Heart right ventricle (tissue), 16 donors: Measurements from ENCODE around the gene AGTR1. TPM values are rescaled to one million over a fixed set of nuclear protein-coding genes. Genes with fewer than 3 reads are reported as not detected.

ENCODE experiments used
- ATAC-seq, 8 donors: fragments of 200-7000 bp; cut with Tn5 transposase; one replicate each; pipeline ENCODE4 v1.9.1; 2020; ENCODE audit warnings: mild to moderate bottlenecking in 8 of 8, moderate library complexity in 8 of 8, moderate number of reproducible peaks in 1 of 8
- DNase-seq, 2 donors: peaks; one replicate each; pipeline ENCODE4 v3.0.0-alpha.2; 2020
- H3K27ac ChIP-seq, 10 donors: fragments of 200-600 bp; sonication (generic) in 2 of 10; one replicate each; pipeline versions ENCODE4 v1.5.0 to v1.8.0; 2020 to 2022; ENCODE audit warnings: mild to moderate bottlenecking in 3 of 10
- H3K27me3 ChIP-seq, 7 donors: fragments of 200-600 bp; one replicate each; pipeline ENCODE4 v1.8.0; 2021 to 2022; ENCODE audit warnings: mild to moderate bottlenecking in 2 of 7
- H3K36me3 ChIP-seq, 9 donors: fragments of 200-600 bp; sonication (generic) in 1 of 9; one replicate each; pipeline versions ENCODE4 v1.5.0 to v1.8.0; 2020 to 2022; ENCODE audit warnings: mild to moderate bottlenecking in 2 of 9
- H3K4me1 ChIP-seq, 9 donors: fragments of 200-600 bp; sonication (generic) in 1 of 9; one replicate each; pipeline versions ENCODE4 v1.5.0 to v1.8.0; 2020 to 2022; ENCODE audit warnings: mild to moderate bottlenecking in 4 of 9
- H3K4me3 ChIP-seq, 10 donors: fragments of 200-600 bp; sonication (generic) in 2 of 10; one replicate each; pipeline versions ENCODE4 v1.5.0 to v1.8.0; 2020 to 2022; ENCODE audit warnings: mild to moderate bottlenecking in 7 of 10, moderate library complexity in 2 of 10
- H3K9me3 ChIP-seq, 11 donors: fragments of 200-600 bp in 10 of 11; sonication (generic) in 2 of 11; one replicate each; pipeline versions ENCODE4 v1.5.0 to v1.8.0; 2013 to 2022; ENCODE audit warnings: mild to moderate bottlenecking in 2 of 11, control low read depth in 1 of 11, moderate library complexity in 1 of 11
- CTCF ChIP-seq, 9 donors: fragments of 200-600 bp; sonication (generic) in 2 of 9; IDR thresholded peaks; one replicate each; pipeline versions ENCODE4 v1.5.0 to v1.8.0; 2021 to 2022; ENCODE audit warnings: antibody characterized with exemption in 9 of 9, mild to moderate bottlenecking in 5 of 9, moderate library complexity in 1 of 9
- WGBS, 2 donors: extraction: QIAGEN DNeasy Blood & Tissue Kit; methylation state at CpG; one replicate each; pipeline ENCODE4 v1.1.7; 2013; ENCODE audit warnings: inconsistent platforms in 1 of 2; 5-methylcytosine and 5-hydroxymethylcytosine counted together
- intact Hi-C, 10 donors: fragments of 100-400 bp; cut with DNase I; formaldehyde crosslinking; loops; one replicate each; pipeline versions ENCODE4 v1.11.1 to v1.14.2; 2022
- polyA plus RNA-seq, 2 donors: library from polyadenylated mRNA; stranded (reverse); fragments of 200-250 nt; gene quantifications; one replicate each; pipeline ENCODE4 v1.2.3, GENCODE V29; 2013
- total RNA-seq, 10 donors: library from RNA; stranded (reverse); fragmentation: NEBNext Ultra II Directional in 3 of 10; extraction: Animal tissue kit (Norgen Biotek cat#: 25700) in 3 of 10; gene quantifications; one replicate each; pipeline versions ENCODE4 v1.2.1 to v1.2.4, GENCODE V29; 2021 to 2023
- donor health status: Arrhythmogenic right ventricular cardiomyopathy.
- donor health status: ischemic (EF 13 %, LVEDD 7.1; RV severe dilation, severe dysfunction).
- donor health status: healthy with polysubstance abuse.
- donor health status: DM: no; HTN: yes; CAD: no.
- donor health status: DM: no; HTN: no; CAD: no.
- donor health status: ischemic (EF 25% LVEDD 6.9; RV normal size, moderate dysfunction).
- donor health status: ischemic (EF 25% LVEDD 5.7; RV mildly dilated, moderate dysfunction).
- donor health status: healthy.
- donor health status: DM: yes; HTN: yes; CAD: no.
- donor health status: Ischemic cardiomyopathy.
- donor health status: ischemic (EF 35%, LVEDD 5.7; RV mildly dilated, moderate dysfunction).
- donor health status: nonischemic (EF 11% LVEDD 7.7; RV severe dilation, severe dysfunction).
- donor health status: DM: yes; HTN: yes; CAD: no.
- donor health status: PGD.
- donor health status: ischemic (EF 29% LVEDD 5.4; RV normal size, mild dysfunction).
- donor health status: nonischemic (EF 23%, LVEDD 6.1; RV moderate dilation, normal function).

AGTR1 gene
- total and polyA plus RNA-seq, 12 donors = 0.28 to 4.5 (median 0.99) TPM

GRCh38 chr3:148758303-148758884, 60.7 kb downstream of the AGTR1 start:
- no peaks in the 10 kb centered on the region for H3K36me3 ChIP-seq
- intact Hi-C loops = no loop called here

GRCh38 chr3:148759430-148759829, 61.7 kb downstream of the AGTR1 start:
- H3K27ac ChIP-seq = no peak overlapping the region
- 30 to 46% methylated on average over 4 of the region's 4 CpGs for WGBS, 2 donors
- intact Hi-C loops = no loop called here
- TF ChIP-seq CTCF (IDR thresholded peaks at IDR 0.05) = no peak
- H3K9me3 ChIP-seq = peaks cover 0 to 7% (median 0%) of the 10 kb centered on the region in 11 donors
- H3K36me3 ChIP-seq = no peaks in the 10 kb centered on the region
- H3K4me3 ChIP-seq = no peak overlapping the region
- DNase-seq (no peak), ATAC-seq (no peak)
- H3K4me1 ChIP-seq = peaks cover 0 to 17% (median 0%) of the 10 kb centered on the region in 9 donors
- no peaks in the 10 kb centered on the region for H3K27me3 ChIP-seq

More at GRCh38 chr3:148758303-148758884, 60.7 kb downstream of the AGTR1 start:
- no peak overlapping the region for H3K27ac ChIP-seq
- TF ChIP-seq CTCF (IDR thresholded peaks at IDR 0.05) = no peak
- DNase-seq (no peak), ATAC-seq (no peak)
- H3K4me1 ChIP-seq = peaks cover 0 to 17% (median 0%) of the 10 kb centered on the region in 9 donors
- 70 to 80% methylated on average over 3 of the region's 3 CpGs for WGBS, 2 donors
- peaks cover 0 to 7% (median 0%) of the 10 kb centered on the region in 11 donors for H3K9me3 ChIP-seq
- H3K4me3 ChIP-seq = no peak overlapping the region
- no peaks in the 10 kb centered on the region for H3K27me3 ChIP-seq

- no peak for ATAC-seq
- intact Hi-C loops = no loop called here
- no peak for TF ChIP-seq CTCF (IDR thresholded peaks at IDR 0.05)
- Histone ChIP-seq H3K4me1 (peaks cover 0 to 1% (median 0%) of the 10 kb centered on the region in 9 donors), H3K9me3 (peaks cover 0 to 7% (median 0%) of the 10 kb centered on the region in 11 donors), H3K36me3 (no peaks in the 10 kb centered on the region), H3K27me3 (no peaks in the 10 kb centered on the region), H3K27ac (no peak overlapping the region), H3K4me3 (no peak overlapping the region)
- no peak for DNase-seq
- 65 to 72% methylated on average over 3 of the region's 3 CpGs for WGBS, 2 donors
These were observed 65.5 kb downstream of the AGTR1 start for GRCh38 chr3:148763156-148763680.

GRCh38 chr3:148763986-148764935, 66.6 kb downstream of the AGTR1 start:
- DNase-seq = no peak
- H3K27ac ChIP-seq = no peak overlapping the region
- H3K4me3 ChIP-seq = no peak overlapping the region
- H3K36me3 ChIP-seq = no peaks in the 10 kb centered on the region
- 80 to 85% methylated on average over 1 of the region's 1 CpG for WGBS, 2 donors
- no peak for ATAC-seq
- no peaks in the 10 kb centered on the region for H3K27me3 ChIP-seq
- intact Hi-C loops = no loop called here
- H3K9me3 ChIP-seq = peaks cover 0 to 14% (median 6%) of the 10 kb centered on the region in 11 donors
- no peaks in the 10 kb centered on the region for H3K4me1 ChIP-seq
- no peak for TF ChIP-seq CTCF (IDR thresholded peaks at IDR 0.05)
